SK-N-SH (cell line): Measurements from ENCODE around the gene SLC17A2. TPM values are rescaled to one million over a fixed set of nuclear protein-coding genes. Genes with fewer than 3 reads are reported as not detected.

Source experiments
- CTCF ChIA-PET: fragments of 300-600, 350-600 bp; formaldehyde crosslinking; extraction: SDS; loops from one replicate; lab custom pipeline; 2021; lab: Yijun Ruan, JAX
- POLR2A ChIA-PET: fragments of 350-600 bp; sonication (Branson Sonifier 250); formaldehyde crosslinking; extraction: SDS; loops from one replicate; lab custom pipeline; 2020; ENCODE audit warnings: antibody characterized with exemption, inconsistent platforms; lab: Yijun Ruan, JAX
- DNase-seq: peaks from one replicate; pipeline ENCODE4 v3.0.0; 2012
- H2AFZ ChIP-seq: fragments of 200-600 bp; sonication (generic); 2 replicates; pipeline ENCODE4 v1.8.1; 2016; ENCODE audit warnings: antibody characterized with exemption, mild to moderate bottlenecking, low read depth
- H3F3A ChIP-seq: fragments of 200-600 bp; sonication (generic); replicated peaks from 2 replicates; pipeline ENCODE3; 2016; ENCODE audit warnings: antibody characterized with exemption, mild to moderate bottlenecking; ENCODE audit not compliant: insufficient read depth
- H3K27ac ChIP-seq, 2 experiments: fragments of 200-500 bp in 1 of 2; fragments of 200-600 bp in 1 of 2; sonication (Bioruptor generic) in 1 of 2; sonication (generic), shearing (Covaris generic) in 1 of 2; 2 replicates each; pipeline versions ENCODE4 v1.5.1 to v1.6.1; 2014 to 2016; ENCODE audit warnings: low read depth in 2 of 2, inconsistent platforms in 1 of 2, low read length in 1 of 2, mild to moderate bottlenecking in 1 of 2, mixed read lengths in 1 of 2
- H3K27me3 ChIP-seq: fragments of 200-600 bp; sonication (generic), shearing (Covaris generic); 2 replicates; pipeline ENCODE4 v1.6.1; 2016; ENCODE audit warnings: mixed run types; ENCODE audit not compliant: insufficient read depth
- H3K36me3 ChIP-seq, 2 experiments: fragments of 200-500 bp in 1 of 2; fragments of 200-600 bp in 1 of 2; sonication (Bioruptor generic) in 1 of 2; sonication (generic) in 1 of 2; replicated peaks in 1 of 2; 2 replicates each; pipeline versions ENCODE3 to v1.5.1; 2014 to 2016; ENCODE audit warnings: low read length in 1 of 2, mild to moderate bottlenecking in 1 of 2; ENCODE audit not compliant: insufficient read depth in 2 of 2, control insufficient read depth in 1 of 2
- H3K4me1 ChIP-seq, 2 experiments: fragments of 200-500 bp in 1 of 2; fragments of 200-600 bp in 1 of 2; sonication (Bioruptor generic) in 1 of 2; sonication (generic), shearing (Covaris generic) in 1 of 2; 2 replicates each; pipeline versions ENCODE4 v1.5.1 to v1.6.1; 2014 to 2016; ENCODE audit warnings: low read depth in 1 of 2, low read length in 1 of 2, mixed run types in 1 of 2; ENCODE audit not compliant: insufficient read depth in 2 of 2, control insufficient read depth in 1 of 2
- H3K4me2 ChIP-seq: fragments of 200-600 bp; sonication (generic), shearing (Covaris generic); 2 replicates; pipeline ENCODE4 v1.6.1; 2017; ENCODE audit warnings: mixed run types
- H3K4me3 ChIP-seq, 2 experiments: fragments of 200-500 bp in 1 of 2; fragments of 200-600 bp in 1 of 2; sonication (Bioruptor generic) in 1 of 2; sonication (generic), shearing (Covaris generic) in 1 of 2; 2 replicates each; pipeline versions ENCODE4 v1.5.1 to v1.8.1; 2014 to 2016; ENCODE audit warnings: low read depth in 2 of 2, inconsistent platforms in 1 of 2, low read length in 1 of 2, mild to moderate bottlenecking in 1 of 2, mixed read lengths in 1 of 2, moderate library complexity in 1 of 2
- H3K79me2 ChIP-seq: fragments of 200-600 bp; sonication (generic); 2 replicates; pipeline ENCODE4 v1.8.1; 2017; ENCODE audit warnings: mild to moderate bottlenecking; ENCODE audit not compliant: insufficient read depth
- H3K9ac ChIP-seq: fragments of 200-600 bp; sonication (generic); 2 replicates; pipeline ENCODE4 v1.6.1; 2017; ENCODE audit warnings: mixed run types
- H3K9me2 ChIP-seq: fragments of 200-600 bp; sonication (generic); 2 replicates; pipeline ENCODE4 v1.6.1; 2017; ENCODE audit warnings: mixed run types
- H3K9me3 ChIP-seq: fragments of 200-600 bp; sonication (generic); 2 replicates; pipeline ENCODE4 v1.6.1; 2017; ENCODE audit warnings: mixed run types, mild to moderate bottlenecking, moderate library complexity
- H4K20me1 ChIP-seq: fragments of 200-600 bp; sonication (generic); 2 replicates; pipeline ENCODE4 v1.6.1; 2017; ENCODE audit warnings: mild to moderate bottlenecking, mixed run types; ENCODE audit not compliant: insufficient read depth
- CTCF ChIP-seq: fragments of 200-600 bp; sonication (generic); IDR thresholded peaks from 2 replicates; pipeline ENCODE4 v1.6.1; 2017; ENCODE audit warnings: antibody characterized with exemption, mild to moderate bottlenecking, moderate library complexity
- ELF1 ChIP-seq: IDR thresholded peaks from 2 replicates; pipeline ENCODE4 v1.4.0; 2012
- EP300 ChIP-seq, 2 experiments: IDR thresholded peaks; 2 replicates each; pipeline versions ENCODE4 v1.4.0 to v1.6.1; 2012; ENCODE audit warnings: borderline replicate concordance in 1 of 2, low read depth in 1 of 2, low read length in 1 of 2
- FOSL2 ChIP-seq: IDR thresholded peaks from 2 replicates; pipeline ENCODE4 v1.4.0; 2012; ENCODE audit warnings: low read depth, mild to moderate bottlenecking, moderate library complexity, borderline replicate concordance
- FOXM1 ChIP-seq: IDR thresholded peaks from 2 replicates; pipeline ENCODE4 v1.4.0; 2012; ENCODE audit warnings: low read depth, mild to moderate bottlenecking
- GABPA ChIP-seq: IDR thresholded peaks from 2 replicates; pipeline ENCODE4 v1.4.0; 2012; ENCODE audit warnings: low read depth, mild to moderate bottlenecking
- MEF2A ChIP-seq: IDR thresholded peaks from 2 replicates; pipeline ENCODE4 v1.4.0; 2012; ENCODE audit warnings: low read depth, borderline replicate concordance
- NFIC ChIP-seq: IDR thresholded peaks from 2 replicates; pipeline ENCODE4 v1.4.0; 2012; ENCODE audit warnings: borderline replicate concordance
- NRF1 ChIP-seq: IDR thresholded peaks from 2 replicates; pipeline ENCODE4 v1.6.1; 2012; ENCODE audit warnings: low read depth, mild to moderate bottlenecking, low read length
- POLR2AphosphoS5 ChIP-seq: IDR thresholded peaks from 2 replicates; pipeline ENCODE4 v1.6.1; 2012; ENCODE audit warnings: low read depth, low read length
- REST ChIP-seq: IDR thresholded peaks from 2 replicates; pipeline ENCODE4 v1.6.1; 2012; ENCODE audit warnings: mild to moderate bottlenecking, low read depth, low read length, moderate library complexity
- RFX5 ChIP-seq: IDR thresholded peaks from 2 replicates; pipeline ENCODE4 v1.6.1; 2012; ENCODE audit warnings: mild to moderate bottlenecking, improper control_type of control experiment, low read length
- RXRA ChIP-seq: IDR thresholded peaks from 2 replicates; pipeline ENCODE4 v1.4.0; 2012; ENCODE audit warnings: low read depth, mild to moderate bottlenecking, borderline replicate concordance
- SIN3A ChIP-seq: IDR thresholded peaks from 2 replicates; pipeline ENCODE4 v1.6.1; 2012; ENCODE audit warnings: low read depth, mild to moderate bottlenecking, low read length, moderate library complexity, borderline replicate concordance
- TCF12 ChIP-seq: IDR thresholded peaks from 2 replicates; pipeline ENCODE4 v1.4.0; 2012
- TEAD4 ChIP-seq: IDR thresholded peaks from 2 replicates; pipeline ENCODE4 v1.4.0; 2012; ENCODE audit warnings: mild to moderate bottlenecking, borderline replicate concordance; ENCODE audit not compliant: insufficient read depth
- YY1 ChIP-seq: IDR thresholded peaks from 2 replicates; pipeline ENCODE4 v1.4.0; 2012; ENCODE audit warnings: low read depth, mild to moderate bottlenecking
- WGBS: methylation state at CpG from one replicate; pipeline ENCODE4 v1.1.6; 2017; ENCODE audit warnings: low lambda C conversion rate; 5-methylcytosine and 5-hydroxymethylcytosine counted together
- polyA plus RNA-seq, 3 experiments: library from polyadenylated mRNA; depleted of rRNA; stranded (reverse); fragments of >200 nt; gene quantifications; 2 replicates each; pipeline ENCODE4 v1.2.3, GENCODE V29; 2012

The SLC17A2 gene
- polyA plus RNA-seq, 1 of the 3 experiments (the other 2 are of a cell fraction) = not detected

GRCh38 chr6:25875926-25876602 lies 54.4 kb downstream of the SLC17A2 start:
- CTCF ChIA-PET = interaction anchor here (2.4 kb wide), 1 partner anchor 156 kb away, joined by 5 read pairs; no protein-coding TSS in a partner anchor

GRCh38 chr6:25875563-25875905 lies 55.0 kb downstream of the SLC17A2 start:
- ChIA-PET POLR2A (no interaction called here), CTCF (interaction anchor here (2.4 kb wide), 1 partner anchor 155 kb away, joined by 5 read pairs; no protein-coding TSS in a partner anchor)
- Histone ChIP-seq H3K4me2 (no peak overlapping the region), H3K27ac (no peak overlapping the region), H3F3A (no peaks in the 10 kb centered on the region), H3K36me3 (no peaks in the 10 kb centered on the region), H2AFZ (no peak overlapping the region), H3K9ac (no peak overlapping the region), H3K27me3 (no peaks in the 10 kb centered on the region), H3K9me3 (no peaks in the 10 kb centered on the region), H3K9me2 (no peaks in the 10 kb centered on the region), H4K20me1 (no peaks in the 10 kb centered on the region), H3K4me1 (no peaks in the 10 kb centered on the region), H3K79me2 (no peaks in the 10 kb centered on the region), H3K4me3 (no peak overlapping the region)
- no peak for DNase-seq
- 33% methylated on average over 3 of the region's 3 CpGs for WGBS
- no peak for TF ChIP-seq MEF2A
- TF ChIP-seq CTCF = no peak
- TF ChIP-seq FOXM1 = no peak
- TF ChIP-seq ELF1 = no peak
- no peak for TF ChIP-seq TCF12
- no peak for TF ChIP-seq RFX5

More at GRCh38 chr6:25875926-25876602, 54.4 kb downstream of the SLC17A2 start:
- H3K36me3 ChIP-seq = no peaks in the 10 kb centered on the region
- H3K27me3 ChIP-seq = no peaks in the 10 kb centered on the region
- no peaks in the 10 kb centered on the region for H3K4me1 ChIP-seq
- H3F3A ChIP-seq = no peaks in the 10 kb centered on the region
- TF ChIP-seq RXRA (no peak), NFIC (no peak)
- TF ChIP-seq, all 33 proteins: peak for 0
- no peaks in the 10 kb centered on the region for H3K9me3 ChIP-seq
- no peaks in the 10 kb centered on the region for H4K20me1 ChIP-seq
- DNase-seq = no peak
- POLR2A ChIA-PET = no interaction called here
- no peak overlapping the region for H3K9ac ChIP-seq
- no peak overlapping the region for H3K27ac ChIP-seq
- 50% methylated on average over 3 of the region's 3 CpGs for WGBS
- no peak overlapping the region for H3K4me2 ChIP-seq
- H2AFZ ChIP-seq = no peak overlapping the region
- no peaks in the 10 kb centered on the region for H3K79me2 ChIP-seq
- no peak overlapping the region for H3K4me3 ChIP-seq
- H3K9me2 ChIP-seq = no peaks in the 10 kb centered on the region

- Histone ChIP-seq H3F3A (no peaks in the 10 kb centered on the region), H3K9me2 (no peaks in the 10 kb centered on the region), H3K4me1 (no peaks in the 10 kb centered on the region), H3K36me3 (no peaks in the 10 kb centered on the region), H3K9me3 (no peaks in the 10 kb centered on the region), H2AFZ (no peak overlapping the region), H3K4me2 (no peak overlapping the region), H3K4me3 (no peak overlapping the region), H3K79me2 (no peaks in the 10 kb centered on the region), H3K9ac (no peak overlapping the region), H4K20me1 (no peaks in the 10 kb centered on the region), H3K27me3 (no peaks in the 10 kb centered on the region), H3K27ac (no peak overlapping the region)
- CTCF ChIA-PET = interaction anchor here (2.4 kb wide), 1 partner anchor 155 kb away, joined by 5 read pairs; no protein-coding TSS in a partner anchor
- POLR2A ChIA-PET = no interaction called here
- DNase-seq = no peak
- 49% methylated on average over 3 of the region's 3 CpGs for WGBS
- TF ChIP-seq EP300 (IDR thresholded peaks at IDR 0.05; ENCODE audit: borderline replicate concordance in 1 of 2, low read depth in 1 of 2, low read length in 1 of 2) = no peak
- no peak for TF ChIP-seq POLR2AphosphoS5
- no peak for TF ChIP-seq NRF1
- TF ChIP-seq GABPA = no peak
- TF ChIP-seq FOSL2 = no peak
- TF ChIP-seq YY1 = no peak
- no peak for TF ChIP-seq REST
- no peak for TF ChIP-seq SIN3A
- no peak for TF ChIP-seq TEAD4
Measured at GRCh38 chr6:25874822-25875562, 55.5 kb downstream of the SLC17A2 start.
